AG04450 (cell line): ENCODE measurements around the gene ACKR3. TPM values are rescaled to one million over a fixed set of nuclear protein-coding genes. Genes with fewer than 3 reads are reported as not detected.

Experiments used
- CTCF ChIA-PET: fragments of 300-600, 350-600 bp; formaldehyde crosslinking; extraction: SDS; loops from one replicate; lab custom pipeline; 2022; ENCODE audit warnings: antibody characterized with exemption, inconsistent platforms; lab: Charles Lee
- POLR2A ChIA-PET: fragments of 350-600 bp; formaldehyde crosslinking; extraction: SDS; loops from one replicate; lab custom pipeline; 2021; ENCODE audit warnings: antibody characterized with exemption, inconsistent platforms; lab: Yijun Ruan, JAX
- DNase-seq: peaks from one replicate; pipeline ENCODE4 v3.0.0-alpha.2; 2011; ENCODE audit warnings: low read depth, low spot score
- H3K27ac ChIP-seq: one replicate; pipeline ENCODE4 v1.5.1; 2012; ENCODE audit warnings: low read depth, low read length, control low read depth
- H3K27me3 ChIP-seq: one replicate; pipeline ENCODE4 v1.6.0; 2012; ENCODE audit warnings: low read length; ENCODE audit not compliant: control insufficient read depth, insufficient read depth
- H3K4me3 ChIP-seq: 2 replicates; pipeline ENCODE4 v1.5.1; 2011; ENCODE audit warnings: mild to moderate bottlenecking, low read depth, low read length, control low read depth
- H3K9me3 ChIP-seq: 2 replicates; pipeline ENCODE4 v1.5.1; 2012; ENCODE audit warnings: low read length; ENCODE audit not compliant: control insufficient read depth, insufficient read depth
- CTCF ChIP-seq: IDR thresholded peaks from 2 replicates; pipeline ENCODE4 v1.5.1; 2011; ENCODE audit warnings: low read depth, low read length, control low read depth, inconsistent platforms
- polyA plus RNA-seq: library from polyadenylated mRNA; depleted of rRNA; stranded (reverse); fragments of >200 nt; gene quantifications from 2 replicates; pipeline ENCODE4 v1.2.3, GENCODE V29; 2011

Gene ACKR3
- polyA plus RNA-seq, 1 experiment: 0.07 TPM

DNA sequence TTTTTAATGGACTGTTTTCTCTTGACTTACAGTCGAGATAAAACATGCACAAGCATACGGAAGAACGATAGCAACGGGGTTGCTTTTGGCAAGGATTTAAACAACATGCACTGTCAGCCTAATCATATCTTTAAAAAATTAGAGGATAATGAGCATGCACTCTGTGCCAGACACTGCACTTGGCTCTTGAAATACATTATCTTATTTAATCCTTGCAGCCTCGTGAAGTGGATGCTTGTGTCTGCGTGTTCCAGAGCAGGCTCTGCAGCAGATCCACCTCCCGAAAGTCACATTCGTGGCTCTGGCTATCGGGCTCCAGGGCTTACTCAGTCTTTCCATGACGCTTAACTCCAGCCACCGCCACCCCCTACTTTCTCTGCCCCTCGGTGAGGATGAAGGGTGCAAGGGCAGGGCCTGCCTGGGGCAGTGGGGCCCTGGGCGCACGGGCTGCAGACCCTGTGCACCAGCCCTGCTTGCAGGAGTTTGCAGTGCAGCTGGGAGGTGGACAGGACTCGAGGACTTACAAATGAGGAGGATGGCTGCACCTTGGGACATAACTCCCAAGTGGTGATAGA is 61.7 kb downstream of the ACKR3 start:
- ChIA-PET CTCF (no interaction called here), POLR2A (no interaction called here)
- no peak for TF ChIP-seq CTCF
- Histone ChIP-seq H3K9me3 (peaks cover 4% of the 10 kb centered on the region; the same call in 1 of the 2 replicates), H3K4me3 (no peak overlapping the region), H3K27ac (no peak overlapping the region), H3K27me3 (no peaks in the 10 kb centered on the region)
- no peak for DNase-seq

GRCh38 chr2:236631856-236632291 is 62.2 kb downstream of the ACKR3 start:
- Histone ChIP-seq H3K9me3 (peaks cover 4% of the 10 kb centered on the region; the same call in 1 of the 2 replicates), H3K27ac (no peak overlapping the region), H3K27me3 (no peaks in the 10 kb centered on the region), H3K4me3 (no peak overlapping the region)
- no peak for TF ChIP-seq CTCF
- no peak for DNase-seq
- CTCF ChIA-PET: no interaction called here
- POLR2A ChIA-PET: no interaction called here
